Activated T-cell treated with anti-CD3 and anti-CD28 coated beads, Interleukin-2, amount 50 U/mL, for 24 hours (primary cell): ENCODE data around the gene FAM107B.

Source experiments
- DNase-seq: peaks from one replicate; pipeline ENCODE4 v3.0.0-alpha.2; 2020
- H3K27ac Mint-ChIP-seq: 2 replicates; pipeline ENCODE4 v1.8.0; 2020; ENCODE audit warnings: mild to moderate bottlenecking, mixed read lengths
- H3K27me3 Mint-ChIP-seq: 2 replicates; pipeline ENCODE4 v1.8.0; 2020; ENCODE audit warnings: mixed read lengths
- H3K36me3 Mint-ChIP-seq: 2 replicates; pipeline ENCODE4 v1.8.0; 2020; ENCODE audit warnings: low read depth, mixed read lengths
- H3K4me1 Mint-ChIP-seq: 2 replicates; pipeline ENCODE4 v1.8.0; 2020; ENCODE audit warnings: low read depth, mixed read lengths
- H3K4me3 Mint-ChIP-seq: 2 replicates; pipeline ENCODE4 v1.8.0; 2020; ENCODE audit warnings: mild to moderate bottlenecking, moderate library complexity, mixed read lengths
- H3K9me3 Mint-ChIP-seq: 2 replicates; pipeline ENCODE4 v1.8.0; 2020; ENCODE audit warnings: mixed read lengths

FAM107B gene

DNA sequence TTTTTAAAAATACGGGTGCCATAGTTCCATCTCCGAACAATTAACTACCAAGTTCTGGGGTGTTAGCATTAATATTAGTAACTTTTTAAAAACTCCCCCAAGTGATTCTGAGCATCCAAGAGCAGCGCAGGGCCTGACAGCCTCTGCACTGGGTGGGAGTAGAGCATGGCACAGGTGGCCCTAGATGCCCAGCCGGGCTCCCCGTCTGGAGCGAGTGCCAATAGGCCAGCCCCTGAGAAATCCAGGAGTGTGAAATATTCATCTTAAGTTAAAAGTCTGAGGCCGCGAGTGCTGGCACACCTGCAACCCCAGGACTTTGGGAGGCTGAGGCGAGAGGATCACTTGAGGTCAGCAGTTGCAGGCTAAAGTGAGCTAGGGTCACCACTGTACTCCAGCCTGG, 16.2 kb downstream of the FAM107B start:
- no peak for DNase-seq
- no peaks in the 10 kb centered on the region for H3K9me3 Mint-ChIP-seq
- H3K27me3 Mint-ChIP-seq = no peaks in the 10 kb centered on the region
- H3K36me3 Mint-ChIP-seq = no peaks in the 10 kb centered on the region
- H3K4me3 Mint-ChIP-seq = no peak overlapping the region
- no peak overlapping the region for H3K27ac Mint-ChIP-seq
- peaks cover 8% of the 10 kb centered on the region for H3K4me1 Mint-ChIP-seq

DNA sequence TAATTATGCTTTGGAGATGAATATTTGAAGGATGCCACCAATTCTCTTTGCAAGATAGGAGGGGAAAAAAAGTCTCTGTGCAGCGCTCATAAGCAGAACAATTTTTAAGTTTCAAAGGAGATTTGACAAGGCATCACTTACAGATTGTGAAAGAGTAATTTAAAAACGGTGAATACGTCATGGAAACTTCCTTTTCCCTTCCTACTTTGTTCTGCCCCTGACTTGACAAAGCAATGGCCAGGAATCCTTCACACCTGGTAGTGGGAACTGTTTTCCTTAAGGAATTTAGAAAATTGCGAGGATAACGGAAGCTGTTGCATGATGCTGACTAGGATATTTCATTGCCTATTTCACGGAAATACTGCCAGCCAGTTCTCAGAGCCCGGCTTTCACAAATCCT, 16.7 kb downstream of the FAM107B start:
- Mint-ChIP-seq H3K27me3 (no peaks in the 10 kb centered on the region), H3K27ac (no peak overlapping the region), H3K9me3 (no peaks in the 10 kb centered on the region), H3K36me3 (no peaks in the 10 kb centered on the region), H3K4me1 (peaks cover 8% of the 10 kb centered on the region), H3K4me3 (no peak overlapping the region)
- DNase-seq = no peak

DNA sequence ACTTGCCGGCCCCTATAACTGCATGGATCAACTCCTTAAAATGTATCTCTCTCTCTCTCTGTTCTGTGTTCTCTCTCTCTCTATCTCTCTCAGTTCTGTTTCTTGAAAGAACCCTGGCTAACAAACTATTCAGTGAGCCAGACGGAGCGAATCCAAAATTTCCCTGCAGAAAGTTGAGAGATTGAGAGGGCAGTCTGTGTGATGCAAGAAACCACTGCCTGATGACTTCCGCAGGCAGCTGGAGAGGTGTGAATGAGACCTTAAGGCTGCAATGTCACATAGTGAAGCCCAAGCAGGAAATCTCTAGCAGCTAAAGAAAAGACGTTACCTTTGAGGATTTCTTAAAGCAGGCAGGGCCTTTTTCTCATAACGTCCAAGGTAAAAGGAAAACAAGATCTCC, 17.3 kb downstream of the FAM107B start:
- H3K36me3 Mint-ChIP-seq = no peaks in the 10 kb centered on the region
- no peak overlapping the region for H3K4me3 Mint-ChIP-seq
- H3K9me3 Mint-ChIP-seq = no peaks in the 10 kb centered on the region
- no peaks in the 10 kb centered on the region for H3K27me3 Mint-ChIP-seq
- no peak overlapping the region for H3K27ac Mint-ChIP-seq
- peaks cover 8% of the 10 kb centered on the region for H3K4me1 Mint-ChIP-seq
- no peak for DNase-seq

DNA sequence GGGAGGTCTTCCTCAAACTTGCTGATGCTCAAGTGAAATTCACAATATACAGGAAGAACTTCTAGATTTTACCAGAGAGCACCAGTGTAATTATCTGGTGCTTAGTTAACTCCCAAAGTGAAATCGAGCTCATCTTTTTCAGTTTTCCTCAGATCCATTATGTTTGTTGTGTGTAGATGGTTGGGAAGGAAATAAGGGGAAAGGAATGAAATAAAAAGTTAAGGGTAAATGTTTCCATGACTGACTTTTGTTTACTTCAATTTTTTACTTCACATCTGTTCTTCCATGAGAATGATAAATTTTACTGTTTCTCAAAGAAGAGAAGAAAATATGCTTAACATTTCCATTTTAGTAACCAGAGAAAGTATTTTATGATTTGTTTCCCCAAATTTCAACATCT, 21.3 kb downstream of the FAM107B start:
- DNase-seq = no peak
- Mint-ChIP-seq H3K4me3 (no peak overlapping the region), H3K27me3 (no peaks in the 10 kb centered on the region), H3K9me3 (no peaks in the 10 kb centered on the region), H3K27ac (no peak overlapping the region), H3K36me3 (no peaks in the 10 kb centered on the region), H3K4me1 (peaks cover 8% of the 10 kb centered on the region)

DNA sequence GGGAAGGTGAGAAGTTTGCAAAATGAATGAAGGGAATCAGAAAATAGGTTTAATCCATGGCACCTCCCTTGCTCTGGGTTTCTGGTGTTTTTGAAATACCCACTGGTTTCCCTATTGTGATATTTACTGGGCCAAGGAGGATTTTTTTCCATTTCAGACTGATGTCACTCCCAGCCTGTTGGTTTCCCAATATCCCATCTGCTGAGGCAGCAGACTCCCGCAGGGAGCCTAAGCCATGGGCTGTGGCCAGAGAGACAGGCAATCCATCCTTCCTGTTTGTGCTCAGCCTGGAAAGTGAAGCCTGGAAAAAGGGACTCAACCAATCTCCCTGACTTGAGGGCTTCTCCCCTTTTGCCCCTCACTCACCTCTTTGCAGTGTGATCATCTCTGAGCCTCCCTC, 22.8 kb downstream of the FAM107B start:
- DNase-seq = no peak
- Mint-ChIP-seq H3K4me1 (no peaks in the 10 kb centered on the region), H3K4me3 (no peak overlapping the region), H3K36me3 (no peaks in the 10 kb centered on the region), H3K27ac (no peak overlapping the region), H3K27me3 (no peaks in the 10 kb centered on the region), H3K9me3 (no peaks in the 10 kb centered on the region)

DNA sequence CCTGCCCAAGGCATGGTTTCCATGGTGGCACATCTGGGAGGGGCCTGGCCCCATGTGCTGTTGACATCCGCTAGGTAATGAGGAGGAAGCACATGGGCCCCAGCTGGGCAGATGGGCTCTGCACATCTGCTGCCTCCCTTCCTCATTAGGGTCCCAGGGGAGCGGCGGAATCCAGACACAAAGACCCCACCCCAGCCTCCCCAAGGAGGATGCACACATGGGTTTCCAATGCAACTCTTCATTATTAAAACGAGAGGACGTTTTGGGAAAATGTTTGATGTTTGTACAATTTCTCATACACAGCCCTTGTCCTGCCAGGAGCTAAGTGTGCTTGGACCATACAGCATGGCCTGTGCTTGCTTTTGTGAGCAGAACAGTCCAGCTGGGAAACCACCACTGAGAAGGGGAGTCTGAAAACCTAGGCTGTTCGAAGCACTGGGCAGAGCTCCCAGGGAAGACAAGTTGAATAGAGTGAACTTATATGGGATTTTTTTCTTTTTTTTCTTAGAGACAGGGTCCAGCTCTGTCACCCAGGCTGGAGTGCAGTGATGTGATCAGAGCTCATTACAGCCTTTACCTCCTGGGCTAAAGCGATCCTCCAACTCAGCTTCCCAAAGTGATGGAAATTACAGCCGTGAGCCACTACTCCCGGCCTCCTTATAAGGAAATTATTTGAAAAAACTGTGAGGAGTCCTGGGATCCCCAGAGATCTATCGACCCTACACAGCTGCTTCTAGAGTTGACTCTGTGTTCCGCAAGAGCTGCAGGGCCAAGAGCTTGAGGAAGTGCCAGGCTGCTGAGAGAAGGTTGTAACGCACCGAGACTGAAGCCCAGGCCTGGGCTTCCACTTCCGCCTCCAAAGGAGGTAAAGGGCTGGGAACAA, 23.4 kb downstream of the FAM107B start:
- no peak for DNase-seq
- Mint-ChIP-seq H3K27me3 (no peaks in the 10 kb centered on the region), H3K4me1 (no peaks in the 10 kb centered on the region), H3K4me3 (no peak overlapping the region), H3K9me3 (no peaks in the 10 kb centered on the region), H3K27ac (no peak overlapping the region), H3K36me3 (no peaks in the 10 kb centered on the region)

DNA sequence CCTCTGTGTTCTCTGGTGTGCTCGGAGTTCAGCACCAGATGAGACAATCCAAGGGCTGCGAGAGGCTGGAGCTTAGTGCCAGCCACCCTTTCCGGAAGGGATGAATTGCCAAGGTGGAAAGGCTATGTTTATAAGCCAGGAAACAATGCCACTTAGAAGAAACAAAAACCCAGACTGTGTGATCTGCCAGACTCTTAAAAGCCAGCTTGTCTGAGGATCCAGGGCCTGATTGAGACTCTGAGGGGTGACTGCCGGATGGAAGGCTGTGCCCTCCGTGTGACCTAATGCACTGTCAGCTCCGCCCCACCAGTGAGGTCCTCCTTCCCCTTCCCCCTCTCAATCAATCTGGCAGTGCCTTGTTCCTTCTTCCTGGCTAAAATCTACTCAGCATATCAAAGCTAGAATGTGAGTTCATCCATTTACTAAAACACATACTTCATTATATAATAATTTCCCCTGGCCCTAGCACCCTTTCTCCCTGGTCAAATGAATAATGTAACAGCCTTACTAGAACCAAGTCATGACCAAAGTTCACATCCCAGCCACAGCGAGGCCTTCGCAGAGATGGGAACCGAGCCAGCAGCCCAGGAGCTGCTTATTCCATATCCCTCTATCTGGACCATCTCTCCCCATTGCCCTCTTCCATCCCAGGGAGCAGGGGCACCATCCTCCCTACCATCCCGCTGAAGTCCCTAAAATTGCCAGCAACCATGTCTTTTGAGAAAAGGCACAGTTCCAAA, 25.5 kb downstream of the FAM107B start:
- Mint-ChIP-seq H3K27me3 (no peaks in the 10 kb centered on the region), H3K36me3 (no peaks in the 10 kb centered on the region), H3K4me3 (no peak overlapping the region), H3K9me3 (no peaks in the 10 kb centered on the region), H3K27ac (no peak overlapping the region), H3K4me1 (peaks cover under 1% of the 10 kb centered on the region)
- no peak for DNase-seq

DNA sequence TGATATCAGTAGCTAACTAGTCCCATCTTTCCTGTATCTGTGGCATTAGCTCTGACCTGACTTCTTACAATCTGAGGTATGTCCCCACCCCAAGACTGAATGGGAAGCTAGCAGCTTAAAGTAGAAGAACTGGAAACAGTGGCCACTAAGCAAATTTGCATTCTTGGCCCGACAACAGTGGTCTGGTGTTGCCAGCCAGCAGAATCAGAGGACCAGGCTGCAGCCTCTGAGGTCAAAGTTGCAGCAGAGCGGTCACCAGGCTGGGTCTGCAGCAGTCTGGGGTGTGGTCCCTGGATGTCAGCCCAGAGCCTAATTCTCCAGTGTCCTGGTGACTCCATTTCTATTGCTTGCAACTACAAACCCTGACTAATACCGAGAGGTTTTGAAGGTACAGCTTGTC, 26.3 kb downstream of the FAM107B start:
- Mint-ChIP-seq H3K27ac (no peak overlapping the region), H3K9me3 (no peaks in the 10 kb centered on the region), H3K4me1 (peaks cover 9% of the 10 kb centered on the region), H3K27me3 (no peaks in the 10 kb centered on the region), H3K36me3 (no peaks in the 10 kb centered on the region), H3K4me3 (no peak overlapping the region)
- no peak for DNase-seq

DNA sequence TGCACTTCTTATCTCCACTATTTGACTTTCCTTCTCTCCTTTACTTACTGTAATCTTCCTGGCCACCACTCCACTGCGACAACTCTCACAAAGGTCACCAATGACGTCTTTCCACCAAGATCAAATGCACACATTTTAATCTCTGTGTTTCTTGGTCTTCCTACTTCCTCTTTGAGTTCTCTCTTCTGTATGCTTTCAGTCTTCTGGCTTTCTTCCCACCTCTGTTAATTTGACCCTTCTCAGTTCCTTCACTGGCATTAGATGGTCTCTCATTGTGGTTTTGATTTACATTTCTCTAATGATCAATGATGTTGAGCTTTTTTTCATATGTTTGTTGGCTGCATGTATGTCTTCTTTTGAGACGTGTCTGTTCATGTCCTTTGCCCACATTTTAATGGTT, 31.9 kb downstream of the FAM107B start:
- no peaks in the 10 kb centered on the region for H3K36me3 Mint-ChIP-seq
- H3K4me1 Mint-ChIP-seq = peaks cover 28% of the 10 kb centered on the region
- no peak for DNase-seq
- no peak overlapping the region for H3K4me3 Mint-ChIP-seq
- peak overlapping the region; percentile 55 for H3K27ac Mint-ChIP-seq
- H3K9me3 Mint-ChIP-seq = peaks cover 2% of the 10 kb centered on the region
- no peaks in the 10 kb centered on the region for H3K27me3 Mint-ChIP-seq

DNA sequence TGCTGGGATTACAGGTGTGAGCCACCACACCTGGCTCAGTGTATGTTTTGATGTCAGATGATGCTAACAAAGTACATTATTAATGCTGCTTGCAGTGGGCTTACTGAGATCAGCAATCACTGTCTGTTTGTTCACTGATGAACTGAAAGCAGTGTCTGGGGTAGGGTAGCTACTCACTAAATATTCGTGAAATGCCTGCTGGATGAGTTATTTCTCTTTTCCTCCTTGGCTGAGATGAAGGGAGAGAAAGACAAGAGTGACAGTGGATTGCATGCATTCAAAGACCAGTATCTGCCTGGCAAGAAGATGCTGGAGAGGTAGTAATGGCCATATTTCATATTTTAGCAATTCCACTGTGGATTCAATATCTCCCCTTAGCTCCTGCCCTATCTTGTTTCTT, 32.3 kb downstream of the FAM107B start:
- H3K4me3 Mint-ChIP-seq = no peak overlapping the region
- peaks cover 2% of the 10 kb centered on the region for H3K9me3 Mint-ChIP-seq
- peak overlapping the region; percentile 55 for H3K27ac Mint-ChIP-seq
- H3K27me3 Mint-ChIP-seq = no peaks in the 10 kb centered on the region
- peaks cover 28% of the 10 kb centered on the region for H3K4me1 Mint-ChIP-seq
- DNase-seq = no peak
- no peaks in the 10 kb centered on the region for H3K36me3 Mint-ChIP-seq

DNA sequence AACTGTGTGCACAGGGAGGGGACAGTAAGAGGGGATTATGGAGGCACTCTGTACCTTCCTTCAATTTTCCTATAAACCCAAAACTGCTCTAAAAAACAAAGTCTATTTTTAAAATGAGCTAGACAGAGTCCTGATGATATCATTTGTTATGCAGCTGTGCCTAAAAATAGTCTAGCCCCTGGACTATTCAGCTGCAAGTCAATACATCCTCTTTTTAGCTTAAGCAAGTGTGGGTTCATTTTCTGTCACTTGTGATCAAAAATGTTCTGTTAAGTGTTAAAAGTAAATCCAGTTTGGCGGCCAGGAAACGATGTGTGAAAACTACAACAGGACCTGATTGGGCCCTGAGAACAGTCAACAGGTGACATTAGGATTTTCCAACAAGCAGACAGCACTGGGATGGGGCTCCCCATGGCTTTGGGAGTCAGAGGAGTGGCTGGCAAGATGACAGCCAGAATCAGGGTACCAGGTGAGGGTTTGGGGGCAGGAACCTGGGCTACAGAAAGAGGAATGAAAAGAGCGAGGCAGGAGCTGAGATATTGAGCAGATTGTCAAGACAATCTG, 33.9 kb downstream of the FAM107B start:
- Mint-ChIP-seq H3K27ac (no peak overlapping the region), H3K36me3 (no peaks in the 10 kb centered on the region), H3K27me3 (no peaks in the 10 kb centered on the region), H3K4me1 (peaks cover 31% of the 10 kb centered on the region), H3K9me3 (peaks cover 2% of the 10 kb centered on the region), H3K4me3 (no peak overlapping the region)
- DNase-seq = no peak

DNA sequence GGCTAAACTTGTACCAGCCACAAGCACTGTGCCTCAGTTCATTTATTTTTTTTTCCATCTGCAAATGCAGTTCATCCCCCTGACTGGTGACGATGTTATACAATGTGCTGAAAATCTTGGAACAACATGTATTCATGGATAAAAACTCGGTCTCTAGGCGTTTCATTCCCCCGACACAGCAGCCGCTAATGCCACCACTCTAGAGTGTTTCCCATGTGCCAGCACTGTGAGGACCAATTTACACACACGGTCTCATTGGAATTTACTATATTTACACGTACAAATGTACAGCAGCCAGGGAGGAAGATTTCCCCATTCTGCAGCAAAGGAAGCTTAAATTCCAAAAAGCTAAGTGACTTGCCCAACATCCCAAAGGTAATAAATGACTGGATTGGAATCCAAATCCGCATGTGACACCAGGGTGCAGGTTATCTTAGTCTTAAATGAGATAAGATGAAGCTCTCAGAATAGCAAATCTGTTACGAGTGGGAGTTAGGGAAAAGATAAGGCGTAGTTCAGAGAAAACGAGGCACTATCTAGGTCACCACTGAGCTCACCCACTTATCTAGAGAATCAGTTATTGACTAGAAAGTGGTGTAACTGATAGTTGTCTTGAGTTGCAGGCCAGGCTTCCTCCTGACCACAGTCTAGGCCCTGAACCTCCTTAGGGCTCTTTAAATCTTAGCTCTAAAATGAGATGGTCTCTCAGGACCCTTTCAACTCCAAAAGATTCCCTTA, 36.7 kb downstream of the FAM107B start:
- H3K4me3 Mint-ChIP-seq = no peak overlapping the region
- DNase-seq = no peak
- peaks cover 17% of the 10 kb centered on the region for H3K4me1 Mint-ChIP-seq
- H3K9me3 Mint-ChIP-seq = peaks cover 2% of the 10 kb centered on the region
- no peaks in the 10 kb centered on the region for H3K36me3 Mint-ChIP-seq
- H3K27me3 Mint-ChIP-seq = no peaks in the 10 kb centered on the region
- H3K27ac Mint-ChIP-seq = no peak overlapping the region

DNA sequence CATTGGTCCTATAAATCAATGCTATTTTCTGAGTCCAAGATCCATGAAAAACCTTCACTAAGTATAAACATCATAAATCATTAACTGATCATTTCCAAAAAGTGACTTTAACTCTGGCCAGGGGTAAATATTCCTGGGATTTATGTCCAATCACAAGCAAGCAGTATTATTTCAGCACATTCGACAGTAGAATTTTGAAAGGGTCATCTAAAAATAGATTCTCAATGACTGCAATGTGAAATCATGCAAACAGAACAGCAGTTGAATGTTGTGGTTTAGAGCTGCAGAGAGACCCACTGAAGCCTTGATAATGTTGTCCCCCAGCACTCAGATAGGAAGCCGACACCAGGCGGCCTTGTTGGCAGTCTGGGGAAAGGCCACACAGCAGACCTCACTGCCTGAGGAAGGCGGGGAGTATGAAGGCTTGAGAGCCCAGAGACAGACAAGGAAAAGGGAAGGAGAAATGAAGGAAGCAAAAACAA, 38.1 kb downstream of the FAM107B start:
- Mint-ChIP-seq H3K4me3 (no peak overlapping the region), H3K27me3 (no peaks in the 10 kb centered on the region), H3K4me1 (peaks cover 10% of the 10 kb centered on the region)

DNA sequence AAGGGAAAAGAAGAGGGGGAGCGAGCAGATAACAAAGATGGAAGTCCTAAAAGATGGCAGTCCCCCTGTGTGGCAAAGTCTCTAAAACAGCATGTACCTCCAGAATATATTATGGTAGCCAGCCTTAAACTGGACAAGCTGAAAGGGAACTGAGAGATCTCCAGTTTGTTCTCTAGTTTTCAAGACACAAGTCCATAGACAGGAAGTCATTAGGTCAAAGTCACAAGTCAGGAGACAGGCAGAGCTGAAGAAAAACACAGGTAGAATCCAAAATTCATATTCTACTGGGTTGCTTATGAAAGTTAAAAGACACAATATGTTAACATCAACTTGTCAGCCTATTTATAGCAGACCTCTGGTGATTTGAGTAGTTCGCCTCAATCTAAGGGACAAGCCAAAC, 38.7 kb downstream of the FAM107B start:
- peaks cover 2% of the 10 kb centered on the region for H3K9me3 Mint-ChIP-seq
- no peak for DNase-seq
- H3K36me3 Mint-ChIP-seq = no peaks in the 10 kb centered on the region
- no peak overlapping the region for H3K4me3 Mint-ChIP-seq
- H3K27me3 Mint-ChIP-seq = no peaks in the 10 kb centered on the region
- no peak overlapping the region for H3K27ac Mint-ChIP-seq
- H3K4me1 Mint-ChIP-seq = peaks cover 6% of the 10 kb centered on the region

More for the DNA sequence above, 38.1 kb downstream of the FAM107B start:
- DNase-seq = no peak
- Mint-ChIP-seq H3K36me3 (no peaks in the 10 kb centered on the region), H3K27ac (no peak overlapping the region), H3K9me3 (peaks cover 2% of the 10 kb centered on the region)
